ENCODE measurements around the gene CDA.

Gene CDA

DNA sequence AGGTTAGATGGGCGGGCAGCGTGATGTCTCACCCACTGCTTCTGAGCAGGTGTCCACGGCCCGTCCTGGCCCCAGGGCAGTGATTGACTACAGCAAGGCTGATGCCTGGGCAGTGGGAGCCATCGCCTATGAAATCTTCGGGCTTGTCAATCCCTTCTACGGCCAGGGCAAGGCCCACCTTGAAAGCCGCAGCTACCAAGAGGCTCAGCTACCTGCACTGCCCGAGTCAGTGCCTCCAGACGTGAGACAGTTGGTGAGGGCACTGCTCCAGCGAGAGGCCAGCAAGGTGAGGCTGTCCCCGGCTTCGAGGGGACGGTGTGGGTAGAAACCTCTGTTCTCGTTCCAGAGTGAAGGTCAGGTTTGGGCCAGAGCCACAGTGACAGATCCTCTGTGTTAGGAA lies 60.0 kb downstream of the CDA start:
- no peak for DNase-seq (ENCODE audit: low spot score)

DNA sequence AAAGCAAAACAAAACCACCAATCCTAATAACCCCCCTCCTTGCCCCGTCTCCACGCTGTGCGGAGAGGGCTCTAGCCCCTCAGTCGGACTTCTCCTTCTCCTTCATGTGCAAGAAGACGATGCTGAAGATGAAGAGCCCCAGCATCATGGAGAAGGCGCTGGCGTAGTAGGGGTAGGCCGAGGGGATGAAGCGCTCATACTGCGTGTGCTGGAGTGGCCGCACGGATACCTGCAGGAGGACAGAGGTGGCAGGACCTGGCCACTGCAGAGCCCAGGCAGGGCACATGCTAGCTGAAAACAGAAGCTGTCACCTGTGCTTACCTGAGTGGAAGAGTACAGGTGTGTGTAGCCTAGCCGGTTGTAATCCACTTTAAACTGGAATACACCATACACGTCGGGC lies 63.4 kb downstream of the CDA start:
- DNase-seq (ENCODE audit: low spot score): no peak

DNA sequence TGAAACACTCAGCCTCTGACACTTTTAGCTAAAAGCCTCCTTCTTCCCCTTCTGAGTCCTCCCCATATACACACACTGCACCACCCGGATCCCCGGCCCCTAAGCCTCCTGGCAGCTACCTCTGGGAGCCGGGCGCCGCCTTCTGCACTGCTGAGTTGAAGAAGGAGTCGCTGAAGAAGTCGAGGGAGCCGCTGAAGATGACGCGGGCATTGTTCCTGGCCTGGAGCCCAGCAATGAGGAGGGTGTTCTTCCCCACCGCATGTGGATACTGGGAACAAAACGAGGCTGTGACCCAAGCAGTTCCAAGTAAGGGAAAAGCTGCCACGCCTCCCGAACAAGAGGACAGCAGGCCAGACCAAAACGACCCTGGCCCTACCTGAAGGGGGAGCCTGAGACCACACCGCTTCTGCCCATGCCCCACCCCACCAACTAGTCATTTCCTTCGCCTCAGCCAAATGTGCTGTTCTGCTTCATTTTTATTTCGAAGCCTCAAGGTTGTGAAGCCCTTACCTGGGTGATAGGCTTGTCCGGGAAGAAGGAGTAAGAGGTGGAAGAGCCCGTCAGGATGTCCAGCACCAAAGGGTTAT lies 65.3 kb downstream of the CDA start:
- DNase-seq (ENCODE audit: low spot score): no peak

DNA sequence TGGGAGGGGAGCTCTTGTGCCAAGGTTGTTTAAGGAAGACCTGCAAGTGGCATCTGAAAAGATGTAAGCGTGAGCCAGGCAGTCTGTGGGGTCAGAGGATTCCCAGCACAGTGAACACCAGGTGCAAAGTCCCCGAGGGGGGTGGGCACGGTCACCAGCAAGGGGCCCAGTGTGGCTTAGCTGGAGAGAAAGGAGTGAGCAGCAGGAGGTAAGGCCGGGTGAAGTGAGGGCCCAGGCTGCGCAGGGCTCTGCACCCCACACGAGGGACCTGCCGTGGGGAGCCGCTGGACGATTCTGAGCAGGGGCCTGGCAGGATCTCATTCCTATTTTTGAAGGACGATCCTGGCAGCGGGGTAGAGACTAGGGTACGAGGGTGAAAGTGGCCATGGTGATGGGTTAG lies 68.1 kb downstream of the CDA start:
- no peak for DNase-seq (ENCODE audit: low spot score)

DNA sequence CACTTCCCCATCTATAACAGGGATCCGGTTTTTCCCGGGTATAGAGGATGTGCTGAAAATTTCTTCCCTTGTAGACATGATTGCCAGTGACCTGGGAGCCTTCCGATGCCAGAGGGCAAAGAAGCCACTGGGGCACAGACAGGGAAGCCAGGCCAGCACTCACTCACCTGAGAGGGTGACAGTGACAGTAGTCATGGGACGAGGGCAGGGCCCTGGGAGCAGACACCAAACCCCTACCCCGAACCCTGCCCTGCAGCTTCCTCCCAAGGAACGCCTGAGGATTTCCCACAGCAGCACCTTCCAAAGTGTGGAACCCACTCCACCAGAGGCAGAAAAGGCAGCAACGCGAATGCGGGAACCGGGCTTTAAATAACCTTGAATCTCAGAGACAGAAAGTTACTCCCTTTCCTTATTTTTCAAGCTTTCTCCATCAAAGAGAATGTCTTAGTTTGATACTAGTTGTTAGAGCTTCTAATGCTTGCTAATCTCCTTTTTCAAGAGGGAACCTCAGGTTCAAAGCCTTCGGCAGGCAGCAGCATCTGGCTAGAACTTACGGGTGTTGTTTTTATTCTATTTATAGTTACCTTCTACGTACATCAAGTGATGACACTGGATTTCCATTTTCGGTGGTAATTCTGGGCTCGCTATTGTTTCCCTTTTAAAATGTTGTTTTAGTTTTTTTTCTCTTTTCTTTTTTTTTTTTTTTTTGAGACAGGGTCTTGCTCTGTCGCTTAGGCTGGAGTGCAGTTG lies 69.4 kb downstream of the CDA start:
- no peak for DNase-seq (ENCODE audit: low spot score)

DNA sequence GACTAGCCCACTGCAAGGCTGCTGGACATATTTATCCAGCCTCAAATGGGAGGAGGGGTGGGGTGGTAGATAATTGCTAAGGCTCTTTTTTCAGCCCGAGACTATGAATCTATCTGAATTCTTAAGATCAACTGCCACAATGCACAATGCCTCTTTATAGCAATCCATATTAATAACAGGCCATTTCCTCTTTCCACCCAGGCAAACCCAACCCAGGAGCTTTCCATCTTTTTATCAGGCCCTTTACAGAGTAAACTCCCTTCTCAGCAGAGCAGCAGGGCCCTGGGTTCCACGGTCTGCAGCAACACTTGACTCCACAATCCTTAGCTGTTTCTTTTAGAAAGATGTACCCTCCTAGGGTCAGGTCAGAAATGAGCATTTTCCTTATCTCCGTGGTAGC lies 71.5 kb downstream of the CDA start:
- DNase-seq (ENCODE audit: low spot score): no peak

DNA sequence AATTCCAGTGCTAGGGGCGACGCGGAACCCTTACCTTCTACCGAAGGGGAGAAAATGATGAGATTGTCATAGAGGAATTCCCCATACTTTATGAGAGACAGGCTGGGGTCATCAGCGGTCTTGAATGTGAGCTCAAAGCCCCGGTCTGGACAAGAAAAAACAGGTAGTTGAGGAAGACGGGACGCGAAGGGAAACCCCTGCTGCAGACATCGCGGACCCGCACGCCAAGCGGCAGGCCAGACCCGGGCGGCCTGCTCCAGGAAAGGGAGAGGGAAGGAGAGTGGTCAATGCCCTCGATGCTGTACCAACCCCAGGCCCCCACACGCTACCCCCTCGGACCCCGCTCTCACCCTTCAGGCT lies 71.9 kb downstream of the CDA start:
- DNase-seq (ENCODE audit: low spot score): no peak

DNA sequence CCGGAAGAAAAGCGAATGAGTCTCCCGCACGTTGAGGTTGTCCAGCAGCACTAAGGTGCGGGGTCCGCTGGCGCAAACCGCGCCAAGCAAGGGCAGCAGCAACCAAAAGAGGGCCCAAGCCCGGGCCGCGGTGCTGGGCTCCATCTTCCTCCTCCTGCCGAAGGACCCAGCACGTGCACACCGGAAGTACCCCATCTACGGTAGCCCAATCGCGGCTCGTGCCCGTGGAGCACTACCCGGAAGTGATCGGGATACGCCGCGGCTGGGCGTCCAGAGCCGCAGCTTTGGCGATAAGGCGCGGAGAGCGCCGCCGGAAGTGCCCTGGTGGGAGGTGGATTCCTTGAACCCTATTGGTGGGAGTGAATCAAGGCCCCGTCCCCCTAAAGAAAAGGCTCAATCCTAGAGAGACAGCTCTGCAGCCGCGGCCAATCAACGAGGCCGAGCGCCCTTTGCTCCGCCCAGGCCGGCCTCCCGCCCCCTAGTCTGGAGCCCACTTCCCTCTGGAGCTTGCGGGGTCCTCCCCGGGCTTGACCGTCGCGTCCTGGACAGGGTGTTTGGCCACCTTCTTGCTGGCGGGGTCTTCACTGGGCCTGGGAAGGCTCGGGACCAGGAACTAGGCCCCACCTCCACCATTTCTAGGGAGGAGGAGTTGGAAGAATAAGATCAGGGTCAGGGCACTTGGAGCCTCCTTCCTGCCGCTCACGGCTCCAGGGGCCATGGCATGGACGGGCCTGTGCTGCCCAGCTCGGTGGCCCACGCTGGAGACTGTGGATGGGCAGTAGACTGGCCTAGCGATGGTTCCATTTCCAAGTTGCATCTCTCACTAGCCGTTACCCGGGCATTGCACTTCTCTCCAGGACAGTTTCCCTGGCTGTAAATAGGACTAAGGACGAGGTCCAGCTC lies 72.6 kb downstream of the CDA start, which contains the start of gene DDOST:
Gene DDOST (minus strand): TSS at position 163 of the 903 bp plus-strand sequence. CDS start 19 bp downstream, at position 144.
- peak; percentile 96 for DNase-seq (ENCODE audit: low spot score)

DNA sequence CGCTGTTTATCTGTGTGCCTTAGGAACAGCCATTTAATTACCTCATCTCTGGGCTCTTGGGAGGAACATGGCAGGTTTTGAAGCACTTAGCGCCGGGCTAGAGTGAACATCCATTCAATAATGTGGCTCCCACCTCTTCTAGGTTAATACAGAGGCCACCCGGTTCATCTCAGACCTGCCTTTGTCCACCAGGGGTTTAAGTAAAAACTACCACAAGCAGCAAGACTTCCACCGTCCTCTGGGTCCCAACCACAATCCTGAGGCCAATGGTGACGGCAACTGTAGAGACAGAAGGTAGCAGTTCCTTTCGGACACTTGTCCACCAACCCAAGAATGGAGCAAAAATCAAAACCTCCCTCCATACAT lies 73.2 kb downstream of the CDA start:
- DNase-seq (ENCODE audit: low spot score): no peak

DNA sequence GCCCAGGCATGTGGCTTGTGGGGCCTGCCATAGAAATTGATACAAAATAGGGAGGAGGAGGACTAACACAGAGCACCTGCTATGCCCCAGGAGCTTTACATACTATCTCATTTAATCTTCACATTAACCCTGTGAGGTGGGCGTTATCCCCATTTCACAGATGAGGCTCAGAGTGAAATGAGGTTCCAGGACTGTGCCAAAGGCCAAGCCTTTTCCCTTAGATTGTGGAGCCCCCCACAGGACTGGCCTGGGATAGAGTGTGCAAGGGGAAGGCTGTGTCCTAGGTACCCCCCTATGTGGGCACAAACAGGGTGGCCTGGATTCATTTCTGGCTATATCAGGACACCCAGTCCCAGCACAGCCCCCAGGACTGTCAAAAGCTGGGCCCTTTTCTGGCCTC lies 74.5 kb downstream of the CDA start:
- no peak for DNase-seq (ENCODE audit: low spot score)

DNA sequence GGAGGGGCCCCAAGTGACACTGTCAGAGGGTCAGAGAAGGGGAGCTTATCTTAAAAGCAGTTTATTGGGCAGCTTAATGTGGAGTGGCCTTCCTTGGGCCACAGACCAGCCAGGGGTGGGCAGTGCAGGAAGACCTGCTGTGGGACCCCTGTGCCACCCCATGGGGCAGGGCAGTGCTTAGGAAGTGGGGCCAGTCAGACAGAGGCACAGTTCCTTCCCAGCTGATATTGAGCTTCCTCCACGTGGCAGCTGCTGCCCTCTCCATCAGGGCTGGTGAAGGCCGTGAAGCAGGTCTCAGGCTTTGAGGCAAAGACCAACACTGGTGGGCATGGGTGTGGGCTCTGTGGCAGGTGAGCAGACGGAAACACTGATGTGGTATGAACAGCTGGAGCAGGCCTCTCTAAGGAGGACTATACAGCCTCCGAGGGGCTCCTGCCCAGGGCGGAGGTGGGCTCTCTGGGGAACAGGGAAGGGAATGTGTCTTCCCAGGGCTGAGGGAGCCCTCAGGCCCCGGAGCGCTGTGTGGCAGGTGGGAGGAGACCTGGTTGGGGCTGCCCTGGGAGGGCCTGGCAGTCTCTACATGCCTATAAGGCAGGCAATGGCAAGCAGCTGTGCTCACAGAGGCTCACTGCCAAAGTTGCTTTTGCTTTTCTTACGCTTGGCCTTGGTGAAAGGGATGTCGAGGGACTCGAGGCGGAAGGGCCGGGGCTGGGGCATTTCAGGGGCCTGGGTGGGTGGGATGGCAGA lies 75.2 kb downstream of the CDA start:
- no peak for DNase-seq (ENCODE audit: low spot score)

DNA sequence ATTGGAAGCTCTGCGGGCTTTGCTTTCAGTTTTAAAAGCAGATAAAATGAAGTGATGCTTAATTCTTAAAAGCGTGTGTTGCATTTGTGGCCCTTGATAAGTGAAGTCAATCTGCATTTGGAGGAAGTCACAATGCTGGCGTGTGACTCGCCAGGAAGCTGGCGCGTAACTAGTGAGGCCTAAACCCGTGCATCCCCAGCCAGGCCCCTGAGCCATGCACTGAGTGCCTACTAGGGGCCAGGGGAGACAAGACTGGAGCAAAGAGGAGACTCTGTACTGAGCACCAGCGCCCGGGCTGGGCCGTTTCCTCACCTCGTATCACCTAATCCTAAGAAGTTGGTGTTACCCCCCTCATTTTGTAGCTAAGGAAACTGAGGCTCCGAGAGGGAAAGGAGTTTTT lies 76.8 kb downstream of the CDA start:
- no peak for DNase-seq (ENCODE audit: low spot score)

DNA sequence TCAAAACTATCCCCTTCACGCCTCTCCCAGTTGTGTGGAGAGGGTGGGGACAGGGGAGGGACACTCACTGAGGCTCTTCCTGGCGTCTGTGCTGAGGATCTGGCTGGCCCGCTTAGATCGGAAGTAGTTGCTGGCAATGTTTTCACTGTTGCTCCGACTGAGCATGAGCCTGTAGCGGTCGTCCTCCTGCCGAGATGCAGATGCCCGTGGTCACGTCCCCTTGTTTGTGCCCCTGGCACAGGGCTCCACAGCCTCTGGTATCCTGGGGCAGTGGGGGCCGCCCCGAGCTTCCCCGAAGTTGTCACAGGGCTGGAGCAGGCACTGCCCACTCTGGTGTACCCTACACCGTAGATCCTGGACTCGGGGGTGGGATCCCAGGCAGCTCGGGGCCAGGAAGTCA lies 77.2 kb downstream of the CDA start:
- no peak for DNase-seq (ENCODE audit: low spot score)

DNA sequence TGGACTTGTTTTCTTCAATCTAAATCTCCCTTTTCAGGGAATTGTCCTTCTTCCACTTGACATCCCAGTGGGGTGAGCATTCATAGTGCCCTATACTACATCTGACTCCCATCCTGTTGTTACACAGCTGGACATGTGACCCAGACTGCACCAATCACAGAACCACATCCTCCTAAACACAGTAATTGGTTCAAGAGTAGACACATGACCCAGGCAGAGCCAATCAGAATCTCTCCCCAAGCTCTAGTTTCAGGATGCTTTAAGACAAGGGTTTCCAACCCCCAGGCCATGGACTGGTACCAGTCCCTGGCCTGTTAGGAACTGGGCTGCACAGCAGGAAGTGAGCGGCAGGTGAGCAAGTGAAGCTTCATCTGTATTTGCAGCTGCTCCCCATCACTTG lies 77.9 kb downstream of the CDA start:
- DNase-seq (ENCODE audit: low spot score): no peak

All from left forelimb (tissue), 1 donor.